ENCODE data around the gene B3GNT3. TPM values are rescaled to one million over a fixed set of nuclear protein-coding genes. Genes with fewer than 3 reads are reported as not detected.

Gene B3GNT3
- total and polyA plus RNA-seq, 9 of the 15 experiments (the other 6 are each of a cell fraction or from before 2014, with no cell fraction given): 0.06 to 0.11 (median 0.07) TPM; not detected in 6

- TF ChIP-seq CREB1 (IDR thresholded peaks at IDR 0.05) (peak; percentile 54; the same call in 1 of the 2 replicates), CREB1 (CRISPR knock-in tag; IDR thresholded peaks at IDR 0.05) (no peak; the same call in 1 of the 2 replicates), BRD9 (IDR thresholded peaks at IDR 0.05; ENCODE audit: low read depth, partially characterized antibody) (peak; percentile 96), DACH1 (IDR thresholded peaks at IDR 0.05; ENCODE audit: partially characterized antibody) (no peak), ZFP30 (CRISPR knock-in tag; IDR thresholded peaks at IDR 0.05; ENCODE audit: borderline replicate concordance) (no peak), SP1 (CRISPR knock-in tag; IDR thresholded peaks at IDR 0.05) (peak; percentile 79), MTA3 (IDR thresholded peaks at IDR 0.05; ENCODE audit: borderline replicate concordance) (0 out of 2 replicates have a peak, but pooled peaks have one; percentile 41), ATF7 (IDR thresholded peaks at IDR 0.05) (peak; percentile 70; the same call in 1 of the 2 replicates), CHD2 (IDR thresholded peaks at IDR 0.05; ENCODE audit: low read depth, low read length) (peak; percentile 69; the same call in 1 of the 2 replicates), BHLHE40 (IDR thresholded peaks at IDR 0.05; ENCODE audit: low read length) (no peak), MYC (IDR thresholded peaks at IDR 0.05; ENCODE audit: low read depth, low read length) (no peak), MYC (CRISPR knock-in tag; IDR thresholded peaks at IDR 0.05; ENCODE audit: borderline replicate concordance, low read depth) (no peak), ZNF274 (IDR thresholded peaks at IDR 0.05; ENCODE audit: borderline replicate concordance, low read depth, low read length) (no peak), NONO (IDR thresholded peaks at IDR 0.05; ENCODE audit: low read depth in 2 of 2, low read length in 1 of 2) (0 out of 4 replicates have a peak, but pooled peaks of 1 of the 2 experiments have one; percentile 21), HMBOX1 (IDR thresholded peaks at IDR 0.05) (no peak), THAP12 (CRISPR knock-in tag; IDR thresholded peaks at IDR 0.05) (peak; percentile 36; the same call in 1 of the 2 replicates), KLF10 (CRISPR knock-in tag; IDR thresholded peaks at IDR 0.05) (no peak), ZNF24 (IDR thresholded peaks at IDR 0.05) (no peak), CHD4 (IDR thresholded peaks at IDR 0.05; ENCODE audit: insufficient read depth, insufficient replicate concordance, low read depth, low read length, poor library complexity, severe bottlenecking) (peak; percentile 81), ZNF224 (CRISPR knock-in tag; IDR thresholded peaks at IDR 0.05) (no peak)
- TF ChIP-seq, protein P1, sequence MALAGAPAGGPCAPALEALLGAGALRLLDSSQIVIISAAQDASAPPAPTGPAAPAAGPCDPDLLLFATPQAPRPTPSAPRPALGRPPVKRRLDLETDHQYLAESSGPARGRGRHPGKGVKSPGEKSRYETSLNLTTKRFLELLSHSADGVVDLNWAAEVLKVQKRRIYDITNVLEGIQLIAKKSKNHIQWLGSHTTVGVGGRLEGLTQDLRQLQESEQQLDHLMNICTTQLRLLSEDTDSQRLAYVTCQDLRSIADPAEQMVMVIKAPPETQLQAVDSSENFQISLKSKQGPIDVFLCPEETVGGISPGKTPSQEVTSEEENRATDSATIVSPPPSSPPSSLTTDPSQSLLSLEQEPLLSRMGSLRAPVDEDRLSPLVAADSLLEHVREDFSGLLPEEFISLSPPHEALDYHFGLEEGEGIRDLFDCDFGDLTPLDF (CRISPR knock-in tag; IDR thresholded peaks at IDR 0.05): no peak
These were observed 47.5 kb upstream of the B3GNT3 start (continued) for GRCh38 chr19:17747205-17748098.

Measured in K562 (cell line).